CD4-positive, alpha-beta memory T cell (primary cell): ENCODE data around the gene ECM2. TPM values are rescaled to one million over a fixed set of nuclear protein-coding genes. Genes with fewer than 3 reads are reported as not detected.

Source experiments
- CTCF ChIA-PET: fragments of 350-600 bp; sonication (Branson Sonifier 250); formaldehyde crosslinking; loops from one replicate; lab custom pipeline; 2021; ENCODE audit warnings: inconsistent platforms; ENCODE audit not compliant: partially characterized antibody; lab: Charles Lee
- POLR2A ChIA-PET: fragments of 350-600 bp; sonication (Branson Sonifier 250); formaldehyde crosslinking; loops from one replicate; lab custom pipeline; 2021; ENCODE audit not compliant: partially characterized antibody; lab: Charles Lee
- DNase-seq, 5 donors: peaks; one replicate each; pipeline versions ENCODE4 v3.0.0 to v3.0.0-alpha.2; 2020 to 2022; ENCODE audit warnings: mixed read lengths in 1 of 5
- H3K27ac ChIP-seq: one replicate; pipeline ENCODE4 v1.7.0; 2013; ENCODE audit warnings: low read depth, low read length
- H3K27me3 ChIP-seq: 2 replicates; pipeline ENCODE4 v1.7.0; 2013; ENCODE audit warnings: mild to moderate bottlenecking, low read length, moderate library complexity; ENCODE audit not compliant: insufficient read depth
- H3K36me3 ChIP-seq: 2 replicates; pipeline ENCODE4 v1.7.0; 2013; ENCODE audit warnings: mild to moderate bottlenecking, low read length, moderate library complexity; ENCODE audit not compliant: insufficient read depth
- H3K4me1 ChIP-seq: 2 replicates; pipeline ENCODE4 v1.7.0; 2013; ENCODE audit warnings: mild to moderate bottlenecking, low read length, moderate library complexity; ENCODE audit not compliant: insufficient read depth
- H3K4me3 ChIP-seq, 2 donors: one replicate each; pipeline ENCODE4 v1.7.0; 2013; ENCODE audit warnings: low read length in 2 of 2, mild to moderate bottlenecking in 1 of 2
- H3K9me3 ChIP-seq, 2 donors: one replicate each; pipeline ENCODE4 v1.7.0; 2013; ENCODE audit warnings: low read length in 2 of 2, control low read depth in 1 of 2; ENCODE audit not compliant: control insufficient read depth in 1 of 2
- H3K27ac Mint-ChIP-seq, 7 donors: one replicate each; pipeline ENCODE4 v1.8.0; 2020 to 2021; ENCODE audit warnings: mixed read lengths in 7 of 7, mild to moderate bottlenecking in 6 of 7, inconsistent platforms in 3 of 7, moderate library complexity in 3 of 7
- H3K27me3 Mint-ChIP-seq, 2 donors: one replicate each; pipeline ENCODE4 v1.8.0; 2020 to 2021; ENCODE audit warnings: mixed read lengths in 2 of 2
- H3K36me3 Mint-ChIP-seq, 2 donors: one replicate each; pipeline ENCODE4 v1.8.0; 2020 to 2021; ENCODE audit warnings: mixed read lengths in 2 of 2, inconsistent platforms in 1 of 2, mild to moderate bottlenecking in 1 of 2
- H3K4me1 Mint-ChIP-seq, 4 donors: one replicate each; pipeline ENCODE4 v1.8.0; 2020 to 2021; ENCODE audit warnings: mixed read lengths in 4 of 4, mild to moderate bottlenecking in 1 of 4
- H3K4me3 Mint-ChIP-seq, 8 donors: one replicate each; pipeline ENCODE4 v1.8.0; 2020 to 2021; ENCODE audit warnings: mixed read lengths in 8 of 8, mild to moderate bottlenecking in 7 of 8, moderate library complexity in 6 of 8, inconsistent platforms in 3 of 8
- H3K9me3 Mint-ChIP-seq, 8 donors: one replicate each; pipeline ENCODE4 v1.8.0; 2020 to 2021; ENCODE audit warnings: mixed read lengths in 8 of 8, mild to moderate bottlenecking in 5 of 8, inconsistent platforms in 3 of 8, moderate library complexity in 1 of 8
- intact Hi-C: fragments of 100-400 bp; cut with micrococcal nuclease; formaldehyde crosslinking; loops from one replicate; pipeline ENCODE4 v1.15.1; 2023
- polyA plus RNA-seq, 2 donors: library from polyadenylated mRNA; unstranded; fragments of 300-500 nt; fragmentation: Illumina TruSeq; gene quantifications; one replicate each; pipeline ENCODE4 v1.2.3, GENCODE V29; 2021
- total RNA-seq, 2 experiments: library from RNA; stranded (reverse); gene quantifications; one replicate each; pipeline ENCODE4 v1.2.3, GENCODE V29; 2021

Gene ECM2
- total and polyA plus RNA-seq, 4 experiments from 2014 or later, result not detected

DNA sequence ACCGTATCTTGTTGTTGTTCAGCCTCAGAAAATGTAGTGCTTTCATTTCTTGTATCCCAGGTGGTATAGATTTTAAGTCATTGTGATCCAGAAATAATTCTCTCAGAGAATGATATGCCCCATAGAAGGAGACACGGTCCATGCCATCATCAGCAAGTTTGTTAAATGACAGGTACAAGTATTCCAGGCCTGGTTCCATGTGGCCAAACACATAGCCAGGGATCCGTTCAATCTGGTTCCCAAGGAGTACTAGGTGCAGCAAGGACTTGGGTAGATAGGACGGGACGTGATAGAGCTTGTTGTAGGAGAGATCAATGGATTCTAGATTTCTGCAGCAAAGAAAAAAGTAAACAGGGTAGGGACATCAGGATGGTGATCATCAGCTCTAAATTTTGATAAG, 35.1 kb downstream of the ECM2 start:
- H3K9me3 Mint-ChIP-seq, result no peaks in the 10 kb centered on the region
- no peak overlapping the region for H3K4me3 ChIP-seq
- intact Hi-C loops, result loop anchor here (5.0 kb wide), 1 partner anchor 292 kb away; no protein-coding TSS in a partner anchor
- no peaks in the 10 kb centered on the region for H3K4me1 Mint-ChIP-seq
- no peaks in the 10 kb centered on the region for H3K27me3 Mint-ChIP-seq
- ChIA-PET CTCF (no interaction called here), POLR2A (no interaction called here)
- no peak for DNase-seq
- no peaks in the 10 kb centered on the region for H3K27me3 ChIP-seq
- H3K36me3 ChIP-seq, result no peaks in the 10 kb centered on the region
- H3K9me3 ChIP-seq, result no peaks in the 10 kb centered on the region
- no peak overlapping the region for H3K27ac ChIP-seq
- no peak overlapping the region for H3K4me3 Mint-ChIP-seq
- H3K27ac Mint-ChIP-seq, result no peak overlapping the region
- no peaks in the 10 kb centered on the region for H3K36me3 Mint-ChIP-seq
- H3K4me1 ChIP-seq, result no peaks in the 10 kb centered on the region

DNA sequence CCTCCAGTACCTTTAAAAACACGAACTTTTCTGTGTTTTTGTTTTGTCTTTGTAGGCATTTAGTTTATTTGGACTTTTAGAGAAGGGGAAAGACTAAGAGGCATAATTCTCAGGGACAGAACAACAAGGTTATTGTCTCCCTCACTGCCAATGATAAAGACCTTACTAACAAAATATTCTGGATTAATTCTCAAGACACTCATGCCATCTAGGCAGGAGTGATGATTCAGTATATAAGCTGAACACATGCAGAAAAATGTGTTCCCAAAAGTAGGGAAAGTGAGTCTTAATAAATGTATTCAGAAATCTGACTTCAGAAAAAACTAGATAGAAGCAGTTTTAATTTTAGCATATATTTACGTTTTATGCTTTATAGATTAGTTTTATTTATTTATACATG, 36.1 kb downstream of the ECM2 start:
- no peaks in the 10 kb centered on the region for H3K27me3 Mint-ChIP-seq
- DNase-seq, result no peak
- Histone ChIP-seq H3K9me3 (no peaks in the 10 kb centered on the region), H3K27ac (no peak overlapping the region), H3K4me1 (no peaks in the 10 kb centered on the region), H3K36me3 (no peaks in the 10 kb centered on the region), H3K27me3 (no peaks in the 10 kb centered on the region), H3K4me3 (no peak overlapping the region)
- H3K4me3 Mint-ChIP-seq, result no peak overlapping the region
- ChIA-PET CTCF (no interaction called here), POLR2A (no interaction called here)
- intact Hi-C loops, result loop anchor here (5.0 kb wide), 1 partner anchor 293 kb away; no protein-coding TSS in a partner anchor
- H3K27ac Mint-ChIP-seq, result no peak overlapping the region
- H3K4me1 Mint-ChIP-seq, result no peaks in the 10 kb centered on the region
- H3K9me3 Mint-ChIP-seq, result no peaks in the 10 kb centered on the region
- H3K36me3 Mint-ChIP-seq, result no peaks in the 10 kb centered on the region

DNA sequence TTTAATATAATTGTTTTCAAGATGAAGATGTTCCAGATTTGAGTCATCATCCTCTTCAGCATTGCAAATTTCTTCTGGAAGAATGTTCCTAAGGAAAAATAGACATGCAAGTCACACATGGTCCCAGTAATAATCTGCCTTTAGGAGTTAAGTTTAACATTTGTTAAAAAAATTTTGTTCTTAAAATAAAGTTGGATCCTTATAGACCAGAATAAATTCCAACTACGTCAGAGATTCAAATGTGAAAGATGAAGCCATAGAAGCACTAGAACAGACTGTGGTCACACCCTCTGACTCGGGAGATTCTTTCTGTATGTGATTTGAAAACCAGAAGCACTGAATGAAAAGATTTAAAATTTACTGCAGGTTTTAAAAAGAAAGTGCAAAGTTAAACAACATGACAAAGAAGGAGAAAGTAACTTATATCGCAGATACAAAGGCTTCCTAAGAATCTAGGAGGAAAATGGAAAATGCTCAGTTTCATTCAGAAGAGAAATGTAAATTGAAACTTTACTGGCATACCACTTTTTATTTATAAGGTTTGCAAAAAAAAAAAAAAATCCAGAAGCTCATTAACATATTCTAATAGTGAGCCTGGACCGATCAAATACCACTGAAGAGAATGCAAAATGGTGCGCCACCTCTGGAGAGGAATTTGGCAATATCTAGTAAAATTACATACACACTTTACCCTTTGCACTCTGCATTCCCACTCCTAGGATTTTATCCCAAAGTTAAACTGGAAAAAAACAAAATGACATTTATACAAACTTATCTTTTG, 39.2 kb downstream of the ECM2 start:
- Mint-ChIP-seq H3K27ac (no peak overlapping the region), H3K4me1 (no peaks in the 10 kb centered on the region), H3K27me3 (no peaks in the 10 kb centered on the region), H3K9me3 (no peaks in the 10 kb centered on the region), H3K36me3 (no peaks in the 10 kb centered on the region), H3K4me3 (no peak overlapping the region)
- Histone ChIP-seq H3K4me3 (no peak overlapping the region), H3K4me1 (no peaks in the 10 kb centered on the region), H3K36me3 (no peaks in the 10 kb centered on the region), H3K27ac (no peak overlapping the region), H3K27me3 (no peaks in the 10 kb centered on the region), H3K9me3 (no peaks in the 10 kb centered on the region)
- ChIA-PET CTCF (no interaction called here), POLR2A (no interaction called here)
- intact Hi-C loops, result no loop called here
- no peak for DNase-seq

DNA sequence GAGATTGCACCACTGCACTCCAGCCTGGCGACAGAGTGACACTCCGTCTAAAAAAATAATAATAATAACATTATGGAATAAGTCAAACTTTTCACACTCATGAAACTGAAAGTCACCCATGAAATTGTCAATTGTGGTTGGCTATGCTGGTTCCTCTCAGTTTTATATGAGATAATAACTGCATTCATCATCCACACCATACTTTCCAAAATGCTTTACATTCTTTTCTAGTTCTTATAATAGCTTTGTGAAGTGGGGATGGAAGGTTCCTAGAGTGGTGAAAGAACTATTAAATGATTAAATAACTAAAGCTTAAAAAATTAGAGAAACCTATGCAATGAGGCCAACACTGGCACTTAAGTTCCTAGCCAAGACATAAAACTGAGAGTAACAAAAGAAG, 40.9 kb downstream of the ECM2 start:
- CTCF ChIA-PET, result no interaction called here
- no peak for DNase-seq
- no peak overlapping the region for H3K4me3 ChIP-seq

DNA sequence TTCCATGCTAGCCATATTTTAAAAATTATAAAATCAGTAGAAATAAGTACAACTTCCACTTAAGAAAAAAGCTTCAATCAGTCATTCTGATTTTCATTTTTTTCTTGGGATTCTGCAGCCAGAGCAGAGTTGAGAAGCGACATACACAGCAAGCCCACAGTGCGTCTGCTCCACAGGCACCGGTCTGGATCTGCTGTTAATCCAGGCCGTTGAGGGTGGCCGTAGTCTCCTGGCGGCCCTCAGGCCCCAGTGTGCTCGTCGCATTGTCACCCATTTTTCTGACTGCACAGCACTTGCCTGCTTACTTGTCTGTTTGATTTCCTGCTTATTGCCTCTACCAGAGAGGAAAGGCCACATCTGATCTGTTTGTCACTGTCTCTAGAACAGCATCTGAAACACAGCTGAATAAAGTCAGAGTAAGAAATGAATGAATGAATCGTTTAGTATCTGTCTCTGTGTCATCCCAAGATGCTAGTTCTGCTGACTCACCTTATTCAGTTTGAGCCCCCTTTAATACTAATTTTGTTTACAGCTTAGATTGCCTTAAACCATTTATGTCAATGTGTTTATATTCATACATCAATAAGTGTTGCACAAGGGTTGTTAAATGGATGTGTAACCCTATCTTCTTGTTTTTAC, 41.9 kb downstream of the ECM2 start:
- Mint-ChIP-seq H3K27me3 (no peaks in the 10 kb centered on the region), H3K4me3 (no peak overlapping the region), H3K36me3 (no peaks in the 10 kb centered on the region), H3K27ac (no peak overlapping the region), H3K4me1 (no peaks in the 10 kb centered on the region), H3K9me3 (no peaks in the 10 kb centered on the region)
- no peaks in the 10 kb centered on the region for H3K36me3 ChIP-seq
- ChIA-PET CTCF (no interaction called here), POLR2A (no interaction called here)
- no peak overlapping the region for H3K4me3 ChIP-seq
- no peak for DNase-seq
- H3K27ac ChIP-seq, result no peak overlapping the region
- no peaks in the 10 kb centered on the region for H3K9me3 ChIP-seq
- H3K27me3 ChIP-seq, result no peaks in the 10 kb centered on the region
- intact Hi-C loops, result no loop called here
- no peaks in the 10 kb centered on the region for H3K4me1 ChIP-seq

More for the DNA sequence above, 40.9 kb downstream of the ECM2 start:
- POLR2A ChIA-PET, result no interaction called here
- intact Hi-C loops, result no loop called here
- Histone ChIP-seq H3K27ac (no peak overlapping the region), H3K36me3 (no peaks in the 10 kb centered on the region), H3K27me3 (no peaks in the 10 kb centered on the region), H3K9me3 (no peaks in the 10 kb centered on the region), H3K4me1 (no peaks in the 10 kb centered on the region)
- no peaks in the 10 kb centered on the region for H3K36me3 Mint-ChIP-seq
- no peaks in the 10 kb centered on the region for H3K27me3 Mint-ChIP-seq
- no peaks in the 10 kb centered on the region for H3K9me3 Mint-ChIP-seq
- H3K27ac Mint-ChIP-seq, result no peak overlapping the region
- no peak overlapping the region for H3K4me3 Mint-ChIP-seq
- no peaks in the 10 kb centered on the region for H3K4me1 Mint-ChIP-seq

DNA sequence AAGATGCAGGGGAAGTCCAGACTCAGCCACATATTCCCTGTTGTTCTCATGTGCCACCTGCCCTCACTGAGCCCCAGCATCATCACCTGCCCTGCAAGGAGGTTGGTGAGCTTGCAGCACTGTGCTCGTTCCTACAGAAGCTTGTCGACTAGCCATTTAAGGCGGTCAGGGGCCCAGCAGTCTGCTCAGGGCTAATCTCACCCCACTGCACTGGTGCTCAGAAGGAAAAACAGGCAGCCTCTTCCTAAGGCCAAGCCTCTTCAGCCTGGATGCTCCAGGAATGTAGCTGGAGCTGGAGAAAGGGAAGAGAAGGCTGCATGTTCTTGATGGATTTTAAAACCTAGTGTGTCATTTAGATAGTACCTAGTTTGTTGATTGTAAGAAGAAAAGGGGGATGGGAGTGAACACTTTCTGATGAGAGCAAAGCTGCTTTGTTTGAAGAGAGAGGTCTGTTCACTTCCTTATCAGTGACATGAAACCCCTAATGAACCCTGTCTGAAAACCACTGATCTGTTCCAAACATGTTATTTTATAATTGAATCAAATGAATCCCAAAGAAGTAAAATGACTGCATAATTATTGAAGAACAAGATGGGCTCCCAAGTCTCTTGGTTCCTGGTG, 42.9 kb downstream of the ECM2 start:
- no peak overlapping the region for H3K4me3 Mint-ChIP-seq
- H3K4me1 ChIP-seq, result no peaks in the 10 kb centered on the region
- ChIA-PET CTCF (no interaction called here), POLR2A (no interaction called here)
- no peaks in the 10 kb centered on the region for H3K27me3 ChIP-seq
- no peaks in the 10 kb centered on the region for H3K27me3 Mint-ChIP-seq
- H3K4me3 ChIP-seq, result no peak overlapping the region
- H3K9me3 Mint-ChIP-seq, result no peaks in the 10 kb centered on the region
- H3K4me1 Mint-ChIP-seq, result no peaks in the 10 kb centered on the region
- H3K36me3 Mint-ChIP-seq, result no peaks in the 10 kb centered on the region
- no peak overlapping the region for H3K27ac ChIP-seq
- no peaks in the 10 kb centered on the region for H3K36me3 ChIP-seq
- no peak for DNase-seq
- intact Hi-C loops, result no loop called here
- no peaks in the 10 kb centered on the region for H3K9me3 ChIP-seq
- no peak overlapping the region for H3K27ac Mint-ChIP-seq

DNA sequence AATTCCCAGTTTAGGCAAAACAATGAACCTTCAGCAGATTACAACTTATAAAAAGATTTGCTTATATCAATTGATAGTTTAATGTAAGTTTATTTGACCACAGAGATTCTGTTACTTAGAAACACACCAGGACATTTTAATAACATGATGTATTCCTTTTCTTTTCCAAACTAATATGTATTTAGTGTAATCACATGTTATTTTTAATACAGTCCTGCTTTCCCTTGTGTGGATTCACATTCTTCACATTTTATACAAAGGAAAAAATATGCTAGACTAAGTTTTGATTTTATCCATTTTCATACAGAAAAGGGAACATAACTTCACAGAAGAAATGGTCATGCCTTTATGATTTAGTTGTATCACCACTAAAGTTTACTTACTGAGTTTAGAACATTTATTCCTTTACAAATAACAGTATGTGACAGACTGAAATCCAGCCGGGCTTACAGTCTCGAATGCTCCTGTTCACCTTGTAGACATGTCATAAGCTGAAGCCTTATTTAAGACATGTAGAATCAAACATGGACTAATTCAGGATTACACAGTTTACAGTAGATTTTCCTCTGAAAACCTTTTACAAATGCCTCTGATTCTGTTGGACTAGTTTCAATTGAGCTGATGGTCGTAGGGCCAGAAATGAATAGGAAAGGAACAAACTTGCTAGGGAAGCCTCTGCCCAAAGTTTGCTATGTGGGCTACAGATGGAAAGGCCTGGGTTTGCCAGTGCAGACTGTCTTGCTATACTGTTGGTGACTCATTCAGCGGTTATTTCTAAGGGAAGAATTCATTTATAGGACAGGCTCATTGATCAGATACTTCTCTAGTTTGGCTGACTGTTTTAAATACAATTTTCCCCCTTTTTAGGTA, 46.9 kb downstream of the ECM2 start:
- no peak for DNase-seq
- no peak overlapping the region for H3K4me3 Mint-ChIP-seq
- Histone ChIP-seq H3K27me3 (no peaks in the 10 kb centered on the region), H3K9me3 (no peaks in the 10 kb centered on the region), H3K4me3 (no peak overlapping the region), H3K36me3 (no peaks in the 10 kb centered on the region), H3K4me1 (no peaks in the 10 kb centered on the region), H3K27ac (no peak overlapping the region)
- no peaks in the 10 kb centered on the region for H3K36me3 Mint-ChIP-seq
- ChIA-PET POLR2A (no interaction called here), CTCF (no interaction called here)
- intact Hi-C loops, result no loop called here
- H3K27ac Mint-ChIP-seq, result no peak overlapping the region
- H3K4me1 Mint-ChIP-seq, result no peaks in the 10 kb centered on the region
- no peaks in the 10 kb centered on the region for H3K9me3 Mint-ChIP-seq
- no peaks in the 10 kb centered on the region for H3K27me3 Mint-ChIP-seq
